HL-60/S4 (cell line): ENCODE data around the gene SMIM36.
"Not testable (repeated sequence)": the region's sequence is repeated elsewhere in the genome, so short reads cannot be mapped to it uniquely, and the experiment has no call there.

Experiments used
- in situ Hi-C: fragments of 300-500 bp; cut with MboI; formaldehyde crosslinking; loops from 2 replicates; pipeline ENCODE4 v1.14.3; 2022; ENCODE audit warnings: low sequenced_read_pairs

Gene SMIM36

DNA sequence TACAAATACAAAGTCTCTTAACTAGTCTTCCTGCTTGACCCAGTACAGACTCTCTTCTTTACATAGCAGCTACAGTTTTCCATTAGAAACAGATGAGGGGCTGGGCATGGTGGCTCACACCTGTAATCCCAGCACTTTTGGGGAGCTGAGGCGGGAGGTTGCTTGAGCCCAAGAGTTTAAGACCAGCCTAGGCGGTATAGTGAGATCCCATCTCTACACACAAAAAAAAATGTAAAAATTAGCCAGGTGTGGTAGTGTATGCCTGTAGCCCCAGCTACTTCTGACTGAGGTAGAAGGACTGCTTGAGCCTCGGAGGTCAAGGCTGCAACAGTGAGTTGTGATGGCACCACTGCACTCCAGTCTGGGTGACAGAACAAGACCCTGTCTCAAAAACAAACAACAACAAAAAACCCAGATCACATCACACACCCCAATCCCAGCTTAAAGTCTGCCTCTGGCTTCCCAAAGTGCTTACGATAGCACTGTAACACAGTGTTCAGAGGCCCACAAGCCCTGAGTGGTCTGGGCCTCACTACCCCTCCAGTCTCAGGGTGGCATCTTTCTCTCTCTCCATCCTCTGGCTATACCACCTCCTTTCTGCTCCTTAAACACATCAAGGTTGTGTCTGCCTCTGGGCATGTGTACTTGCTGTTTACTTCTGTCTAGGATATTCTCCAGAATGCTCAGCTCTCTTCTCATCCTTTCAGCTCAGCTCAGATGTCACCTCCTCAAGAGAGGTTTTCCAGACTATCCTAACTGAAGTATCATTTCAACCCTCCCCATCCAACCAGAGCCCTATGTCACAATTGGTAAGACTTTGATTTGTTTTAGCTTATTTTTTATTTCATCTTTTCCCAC is 93.6 kb downstream of the SMIM36 start:
- in situ Hi-C loops = no loop called here

DNA sequence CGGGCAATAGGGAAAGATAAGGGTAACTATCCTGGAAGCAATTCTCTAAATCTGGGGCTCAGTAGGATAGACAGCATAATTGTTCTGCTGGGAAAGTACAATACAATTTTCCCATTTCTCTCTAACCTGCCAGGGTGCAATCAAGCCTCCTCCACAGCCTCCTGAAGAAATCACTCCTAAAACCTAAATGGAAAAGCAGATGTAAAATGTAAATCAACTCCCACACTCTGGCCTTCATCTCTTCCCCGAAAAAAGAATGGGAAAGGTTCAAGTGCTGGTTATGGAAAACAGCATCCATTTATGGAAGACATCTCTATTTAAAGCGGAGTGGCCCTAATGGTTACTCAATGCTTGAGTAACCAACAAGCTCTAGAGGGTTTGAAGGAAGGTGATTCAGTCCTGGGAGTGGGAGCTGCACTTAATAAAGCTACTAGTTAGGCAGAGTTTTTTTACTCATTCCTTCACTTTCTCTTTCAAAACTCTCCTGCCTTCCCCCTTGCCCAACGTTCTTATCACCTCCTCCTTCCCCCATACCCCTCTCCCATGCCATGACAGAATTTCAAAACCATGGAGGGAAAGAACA is 94.7 kb downstream of the SMIM36 start:
- in situ Hi-C loops = no loop called here

DNA sequence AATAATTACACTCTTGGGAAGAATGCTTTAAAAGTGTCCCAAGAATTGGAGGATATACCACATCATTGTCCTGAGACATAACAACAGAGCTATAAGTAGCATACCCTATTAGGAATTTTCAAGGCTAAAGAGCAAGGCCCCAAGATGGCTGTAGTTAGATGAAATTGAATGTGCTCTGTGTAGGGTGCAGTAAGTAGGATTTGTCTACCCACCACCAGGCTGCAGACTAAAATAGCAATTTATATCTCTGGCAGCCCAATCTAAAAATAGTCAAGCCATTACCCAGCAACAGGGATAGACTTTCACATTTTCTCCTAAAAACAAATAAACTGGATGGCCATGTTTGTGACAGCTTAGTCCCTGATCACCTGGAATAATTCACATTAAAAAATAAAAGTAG is 95.3 kb downstream of the SMIM36 start:
- in situ Hi-C loops = no loop called here

DNA sequence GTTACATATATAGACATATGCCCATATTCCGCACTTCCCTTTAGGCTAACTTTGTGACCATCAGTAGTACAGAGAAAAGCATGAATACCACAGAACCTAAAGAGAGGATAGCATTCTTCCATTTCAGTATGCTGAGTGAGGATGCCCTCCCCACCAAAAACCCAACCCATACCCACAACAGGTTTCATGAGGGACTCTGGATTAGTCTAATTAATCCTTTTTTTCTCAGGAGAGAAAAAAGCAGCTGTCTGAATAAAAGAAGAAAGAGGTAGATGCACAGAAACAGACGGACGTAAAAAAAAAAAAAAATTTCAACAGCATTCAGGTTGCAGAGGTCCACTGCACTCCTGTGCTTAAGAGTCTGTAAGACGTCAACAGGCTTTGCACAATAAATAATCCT is 96.3 kb downstream of the SMIM36 start:
- in situ Hi-C loops = no loop called here

DNA sequence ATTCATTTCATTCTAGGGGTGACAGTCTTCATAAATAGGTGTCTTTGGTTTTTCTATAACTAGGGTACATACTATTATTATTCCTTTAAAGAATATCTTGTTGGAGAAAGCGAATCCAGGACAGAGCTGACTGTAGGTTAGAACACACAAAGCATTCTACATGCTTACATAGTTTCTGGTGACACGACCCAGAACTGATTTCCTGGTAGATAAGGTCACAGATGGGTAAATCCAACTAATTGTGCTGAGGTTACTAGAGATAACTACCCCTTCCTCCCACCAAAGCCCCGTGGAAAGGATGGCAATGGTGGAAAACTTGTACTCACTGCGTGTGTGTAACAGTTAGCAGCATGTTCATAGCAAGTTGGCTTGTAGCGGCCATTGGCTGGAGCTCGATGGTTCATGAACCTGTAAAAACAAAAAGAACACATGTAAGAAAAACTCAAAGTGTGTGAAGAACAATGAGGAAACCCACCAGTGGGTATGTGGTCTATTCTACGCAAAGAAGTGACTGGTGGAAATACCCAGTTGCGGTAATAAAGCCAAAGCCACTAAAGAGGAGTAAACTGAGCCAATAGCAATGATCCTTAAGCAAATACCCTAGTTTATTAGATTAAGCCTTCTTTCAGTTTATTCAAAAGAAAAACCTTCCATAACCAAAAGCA is 97.3 kb downstream of the SMIM36 start:
- in situ Hi-C loops = no loop called here

DNA sequence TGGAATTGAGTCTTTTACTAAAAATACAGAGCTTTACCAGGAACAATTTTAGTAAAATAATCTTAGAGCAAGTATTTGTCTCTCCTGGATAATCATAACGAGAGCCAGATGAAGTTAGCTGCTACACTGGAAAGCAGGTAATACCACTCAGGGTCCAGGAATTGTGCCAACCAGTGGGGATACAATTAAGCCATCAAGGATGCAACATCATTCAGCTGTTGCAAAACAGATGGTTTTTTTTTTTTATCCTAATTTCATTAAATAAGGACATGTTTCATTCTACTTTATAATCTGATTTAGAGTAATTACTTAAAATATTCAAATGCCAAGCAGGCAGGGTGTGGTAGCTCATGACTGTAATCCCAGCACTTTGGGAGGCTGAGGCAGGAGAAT is 99.8 kb downstream of the SMIM36 start:
- in situ Hi-C loops = no loop called here

DNA sequence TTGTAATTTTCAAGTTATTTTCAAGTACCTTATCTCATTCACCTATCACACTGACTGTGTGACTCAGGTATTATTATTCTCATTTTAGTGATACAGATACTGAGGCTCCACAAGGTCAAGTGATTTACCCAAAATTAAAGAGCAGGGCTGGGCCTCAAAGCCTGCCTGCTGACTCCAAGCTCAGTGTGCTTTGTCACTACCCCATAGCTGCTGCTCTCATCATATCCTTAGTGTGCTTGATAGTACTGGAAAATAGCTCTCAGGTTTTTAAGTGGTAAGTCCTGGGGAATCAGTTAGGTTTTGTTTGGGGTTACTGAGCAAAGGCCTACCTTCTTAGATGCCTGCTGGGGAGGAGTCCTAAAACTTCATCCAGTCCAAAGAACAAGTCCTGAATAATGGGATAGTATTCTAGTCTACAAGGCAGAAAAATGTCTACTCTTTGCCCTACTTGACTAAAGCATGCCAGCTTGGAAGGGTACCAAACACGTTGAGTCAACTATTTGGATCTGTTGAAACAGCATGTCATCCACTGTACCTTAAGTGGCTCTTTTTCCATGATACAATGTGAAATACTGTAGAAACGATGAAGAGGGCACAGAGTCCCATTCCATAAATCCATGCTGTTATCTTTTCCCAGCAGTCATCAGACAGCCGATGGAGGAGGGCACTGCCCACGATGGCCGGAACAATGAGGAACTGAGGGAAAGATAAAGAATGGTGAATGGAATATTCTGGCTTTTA is 100.4 kb downstream of the SMIM36 start:
- in situ Hi-C loops = no loop called here

DNA sequence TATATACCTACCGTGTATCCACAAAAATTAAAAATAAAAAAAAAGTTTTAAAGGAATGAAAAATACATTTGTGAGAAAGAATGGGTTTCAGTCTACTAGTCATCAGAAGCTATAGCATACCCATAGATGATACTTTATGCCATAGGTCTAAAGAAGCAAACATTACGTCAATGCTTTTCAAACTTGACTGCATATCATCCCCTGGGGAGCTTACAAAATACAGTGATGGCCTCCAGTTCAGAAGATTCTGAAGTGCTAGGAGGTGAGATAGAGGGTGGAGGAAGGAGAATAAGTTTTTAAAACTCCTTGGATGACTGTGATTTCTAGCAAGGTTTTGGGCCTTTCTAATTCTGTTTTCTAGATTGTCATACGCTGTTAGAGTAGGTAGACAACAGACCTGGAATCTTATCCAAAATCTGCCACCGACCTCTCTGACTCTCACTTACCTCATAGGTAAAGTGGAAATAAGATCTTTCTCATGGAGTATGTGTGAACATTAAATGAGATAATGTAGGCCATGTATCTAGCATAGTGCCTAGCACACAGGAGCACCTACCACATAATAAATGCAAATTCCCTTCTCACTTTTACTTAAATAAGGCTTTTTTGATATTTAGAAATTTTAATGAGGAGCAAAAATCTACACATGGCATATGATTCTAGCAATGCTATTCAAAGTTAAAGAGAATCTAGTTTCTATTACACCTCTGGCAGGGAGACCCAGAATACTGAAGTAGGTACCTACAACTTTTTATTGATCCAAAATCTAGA is 102.0 kb downstream of the SMIM36 start:
- in situ Hi-C loops = no loop called here

DNA sequence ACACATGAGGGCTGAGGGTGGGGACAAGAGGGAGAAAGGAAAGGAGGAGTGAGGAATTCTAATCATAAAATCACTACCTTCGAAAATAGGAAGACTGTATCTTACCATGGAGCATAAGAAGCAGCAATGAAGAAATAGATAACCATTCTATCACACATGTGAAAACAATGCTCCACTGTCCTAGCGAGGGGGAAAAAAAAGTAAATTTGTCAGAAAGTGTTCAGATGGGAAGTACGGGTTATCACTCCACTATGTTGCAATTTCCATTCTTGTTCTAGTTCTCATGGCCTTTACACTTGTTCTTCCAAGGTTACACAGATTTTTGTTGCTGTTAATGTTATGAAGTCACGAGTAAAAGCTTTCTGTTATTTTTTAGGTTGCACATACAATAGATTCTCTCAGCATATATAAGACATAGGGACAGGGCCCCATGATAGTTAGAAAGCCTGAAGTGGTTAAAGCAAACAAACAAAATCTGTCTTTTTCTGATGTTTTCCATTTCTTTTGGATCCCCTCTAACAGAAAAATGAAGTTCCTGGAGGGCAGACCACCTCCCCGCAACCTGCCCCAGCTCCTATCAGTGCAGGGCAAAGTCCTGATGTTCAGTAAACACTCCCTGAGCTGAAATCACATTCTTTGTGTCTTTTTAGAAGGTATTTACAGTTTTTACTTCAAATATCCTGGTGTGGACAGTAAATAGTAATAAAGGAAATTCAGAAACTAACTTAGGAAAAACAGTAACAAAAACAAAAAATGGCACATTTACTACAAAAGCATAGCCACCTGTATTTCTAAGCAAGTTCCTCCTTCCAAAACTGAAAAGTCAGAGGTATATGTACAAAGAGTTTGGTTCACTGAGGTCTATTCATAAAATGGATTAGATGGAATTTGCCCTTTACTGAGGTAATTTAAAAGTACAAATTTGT is 103.3 kb downstream of the SMIM36 start:
- in situ Hi-C loops = no loop called here

DNA sequence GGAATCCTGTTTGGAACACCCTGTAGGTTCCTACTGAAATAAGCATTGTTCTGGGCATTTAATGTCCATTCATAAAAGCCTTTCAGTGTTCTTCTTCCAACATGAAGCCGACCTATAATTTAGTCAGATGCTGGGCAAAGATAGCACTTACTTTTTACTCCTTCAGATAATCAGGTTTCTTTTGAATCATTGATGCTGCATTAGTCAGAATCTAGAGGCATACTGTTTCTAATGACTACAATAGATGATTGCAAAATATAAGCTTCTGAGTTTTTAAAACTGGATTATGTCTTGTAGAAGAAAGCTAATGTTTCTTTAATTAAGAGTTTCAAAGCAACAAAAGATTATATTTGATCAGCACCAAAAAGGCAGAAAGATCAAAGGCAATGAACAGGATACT is 105.7 kb downstream of the SMIM36 start:
- in situ Hi-C loops = no loop called here

DNA sequence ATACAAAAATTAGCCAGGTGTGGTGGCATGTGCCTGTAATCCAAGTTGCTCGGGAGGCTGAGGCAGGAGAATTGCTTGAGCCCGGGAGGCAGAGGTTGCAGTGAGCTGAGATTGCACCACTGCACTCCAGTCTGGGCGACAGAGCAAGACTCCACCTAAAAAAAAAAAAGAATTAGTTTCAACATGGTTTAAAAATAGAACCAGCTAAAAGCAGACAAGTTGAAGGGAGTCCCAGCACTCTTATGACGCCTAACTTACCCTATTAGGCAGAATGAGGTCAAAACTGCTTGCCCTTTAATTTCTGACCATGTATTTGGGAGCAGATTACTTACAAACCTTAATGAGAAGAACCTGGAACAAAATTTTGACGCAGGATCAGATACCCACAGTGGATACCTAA is 107.1 kb downstream of the SMIM36 start:
- in situ Hi-C loops = not testable (repeated sequence)

DNA sequence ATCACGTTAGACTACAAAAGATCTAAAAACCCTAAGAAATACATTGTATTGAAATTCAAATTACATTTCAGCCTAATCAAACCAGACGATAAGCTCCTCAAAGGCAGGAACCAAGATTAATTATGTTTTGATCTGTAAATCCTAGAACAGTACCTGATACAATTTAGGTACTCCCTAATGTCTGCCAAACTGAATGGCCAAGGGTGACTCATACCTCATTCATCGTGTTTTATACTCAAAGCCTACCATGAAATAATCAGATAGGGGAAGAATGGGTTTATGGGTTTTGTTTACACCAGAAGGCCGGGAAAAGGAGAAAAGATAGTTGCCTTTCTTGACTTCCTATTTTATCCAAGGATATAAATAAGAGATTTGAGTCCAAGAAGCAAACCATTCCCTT is 108.9 kb downstream of the SMIM36 start:
- in situ Hi-C loops = no loop called here
